Spleen (tissue), 7 donors: Measurements from ENCODE around the gene NRCAM.

Source experiments
- CTCF ChIP-seq, 11 experiments: fragments of 200-600 bp in 7 of 11; fragments of 450-650 bp in 4 of 11; sonication (generic) in 4 of 11; IDR thresholded peaks in 8 of 11; conservative IDR thresholded peaks in 3 of 11; 1 replicate in 7 of 11; 2 replicates in 4 of 11; pipeline versions ENCODE4 v1.4.0 to v1.8.0; 2016 to 2021; ENCODE audit warnings: antibody characterized with exemption in 11 of 11, inconsistent platforms in 4 of 11, mild to moderate bottlenecking in 1 of 11
- POLR2A ChIP-seq, 3 donors: fragments of 450-650 bp; IDR thresholded peaks; one replicate each; pipeline ENCODE4 v1.5.1; 2017; ENCODE audit warnings: antibody characterized with exemption in 3 of 3, mild to moderate bottlenecking in 1 of 3
- donor health status: DM: no; HTN: no; CAD: no; lungs with moderate emphysema.
- donor health status: DM: no; HTN: no; CAD: no.
- donor health status: DM: no; HTN: no; CAD: no.

DNA sequence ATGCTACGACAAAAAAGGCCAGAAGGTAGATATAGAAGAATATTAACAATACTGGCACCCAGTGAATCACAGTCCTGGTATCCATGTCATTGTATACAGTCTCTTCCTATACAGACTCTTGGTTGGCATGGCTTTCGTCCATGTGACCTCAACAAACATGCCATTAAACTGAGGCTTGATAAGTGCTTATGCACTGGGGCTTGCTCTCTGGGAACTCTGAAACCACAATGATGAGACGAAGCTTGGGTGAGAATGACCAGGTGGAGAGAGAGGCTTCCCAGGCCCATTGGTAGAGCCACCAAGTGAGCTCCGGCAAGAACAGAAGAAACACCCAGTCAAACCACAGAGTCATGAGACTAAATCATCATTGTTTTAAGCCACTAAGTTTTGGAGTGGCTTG is 36.5 kb upstream of the NRCAM start:
- TF ChIP-seq POLR2A (IDR thresholded peaks at IDR 0.05), result no peak
- TF ChIP-seq CTCF (IDR thresholded peaks at IDR 0.05 in 8 of 11, conservative IDR thresholded peaks at IDR 0.05 in 3 of 11), result no peak
